ENCODE data around the gene NADK. TPM values are rescaled to one million over a fixed set of nuclear protein-coding genes. Genes with fewer than 3 reads are reported as not detected.
"Not testable (repeated sequence)": the region's sequence is repeated elsewhere in the genome, so short reads cannot be mapped to it uniquely, and the experiment has no call there.

NADK gene
- total and polyA plus RNA-seq, 10 of the 15 experiments (the other 5 are each of a cell fraction or from before 2014, with no cell fraction given): 1.1 to 93.2 (median 46.9) TPM

DNA sequence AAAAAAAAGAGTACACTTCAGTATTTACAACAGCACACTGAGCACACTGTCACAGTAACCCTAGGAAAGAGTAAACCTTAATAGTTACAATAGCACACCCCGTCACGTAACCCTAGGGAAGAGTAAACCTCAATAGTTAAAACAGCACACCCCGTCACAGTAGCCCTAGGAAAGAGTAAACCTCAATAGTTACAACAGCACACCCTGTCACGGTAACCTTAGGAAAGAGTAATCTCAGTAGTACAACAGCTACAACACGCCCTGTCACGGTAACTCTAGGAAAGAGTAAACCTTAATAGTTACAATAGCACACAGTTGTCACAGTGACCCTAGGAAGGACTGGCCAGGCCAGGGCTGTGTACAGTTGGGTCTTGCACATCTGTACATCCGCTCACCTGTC, 57.1 kb downstream of the NADK start:
- intact Hi-C loops (cut with micrococcal nuclease; ENCODE audit: unreplicated experiment) (loop anchor here (5.0 kb wide), 1 partner anchor 64 kb away; the partner anchor contains the start of gene CDK11B), in situ Hi-C loops (cut with MboI) (no loop called here)
- H3K9ac ChIP-seq (ENCODE audit: control insufficient read depth, insufficient read depth, low read length): no peak overlapping the region
- BruUV-seq (replicated peaks): TSS peak; percentile 30
- SMC1A ChIA-PET (ENCODE audit: uncharacterized antibody, unreplicated experiment): no interaction called here
- FAIRE-seq (no peak), ATAC-seq (no peak), DNase-seq (ENCODE audit: low read depth, low spot score) (no peak)
- H2AFZ ChIP-seq (ENCODE audit: control insufficient read depth, low read depth, low read length): no peak overlapping the region
- TF ChIP-seq YY1 (IDR thresholded peaks at IDR 0.05; ENCODE audit: low read depth, low read length) (no peak), EZH2 (IDR thresholded peaks at IDR 0.05; ENCODE audit: borderline replicate concordance, control insufficient read depth, low read depth, low read length) (no peak), LARP7 (IDR thresholded peaks at IDR 0.05) (no peak), CHD4 (IDR thresholded peaks at IDR 0.05) (no peak), KAT2A (conservative IDR thresholded peaks at IDR 0.05; ENCODE audit: control insufficient read depth, low read depth, low read length) (no peak), NR2C1 (IDR thresholded peaks at IDR 0.05) (no peak)
- TF ChIP-seq, protein P1, sequence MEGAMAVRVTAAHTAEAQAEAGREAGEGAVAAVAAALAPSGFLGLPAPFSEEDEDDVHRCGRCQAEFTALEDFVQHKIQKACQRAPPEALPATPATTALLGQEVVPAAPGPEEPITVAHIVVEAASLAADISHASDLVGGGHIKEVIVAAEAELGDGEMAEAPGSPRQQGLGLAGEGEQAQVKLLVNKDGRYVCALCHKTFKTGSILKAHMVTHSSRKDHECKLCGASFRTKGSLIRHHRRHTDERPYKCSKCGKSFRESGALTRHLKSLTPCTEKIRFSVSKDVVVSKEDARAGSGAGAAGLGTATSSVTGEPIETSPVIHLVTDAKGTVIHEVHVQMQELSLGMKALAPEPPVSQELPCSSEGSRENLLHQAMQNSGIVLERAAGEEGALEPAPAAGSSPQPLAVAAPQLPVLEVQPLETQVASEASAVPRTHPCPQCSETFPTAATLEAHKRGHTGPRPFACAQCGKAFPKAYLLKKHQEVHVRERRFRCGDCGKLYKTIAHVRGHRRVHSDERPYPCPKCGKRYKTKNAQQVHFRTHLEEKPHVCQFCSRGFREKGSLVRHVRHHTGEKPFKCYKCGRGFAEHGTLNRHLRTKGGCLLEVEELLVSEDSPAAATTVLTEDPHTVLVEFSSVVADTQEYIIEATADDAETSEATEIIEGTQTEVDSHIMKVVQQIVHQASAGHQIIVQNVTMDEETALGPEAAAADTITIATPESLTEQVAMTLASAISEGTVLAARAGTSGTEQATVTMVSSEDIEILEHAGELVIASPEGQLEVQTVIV (IDR thresholded peaks at IDR 0.05; ENCODE audit: borderline replicate concordance, partially characterized antibody): no peak
- peaks cover 2 to 7% of the 10 kb centered on the region in 2 experiments for H3K36me3 ChIP-seq (ENCODE audit: control insufficient read depth in 2 of 2, insufficient read depth in 2 of 2, low read length in 1 of 2)
- RAD21 ChIA-PET (ENCODE audit: unreplicated experiment): no interaction called here
- 86% methylated on average over 7 of the region's 7 CpGs for WGBS (ENCODE audit: insufficient coverage, insufficient replicate concordance, low lambda C conversion rate, missing lambda C conversion rate)
- CTCF ChIA-PET: interaction anchor here (0.9 kb wide), 1 partner anchor 178 kb away, joined by 3 read pairs; no protein-coding TSS in a partner anchor
- POLR2A ChIA-PET: no interaction called here
- no peak overlapping the region for H3K4me2 ChIP-seq (ENCODE audit: control insufficient read depth, insufficient read depth)
- peaks cover 2% of the 10 kb centered on the region for H3K79me2 ChIP-seq (ENCODE audit: control insufficient read depth, insufficient read depth, low read length)
- no peak overlapping the region for H3K27ac ChIP-seq (ENCODE audit: control insufficient read depth, insufficient read depth)
- H3K4me1 ChIP-seq (ENCODE audit: control insufficient read depth, insufficient read depth, low read length): no peaks in the 10 kb centered on the region
- H4K20me1 ChIP-seq (ENCODE audit: control insufficient read depth, insufficient read depth): no peaks in the 10 kb centered on the region
- no peaks in the 10 kb centered on the region for H3K27me3 ChIP-seq (replicated peaks in 1 of 2; ENCODE audit: control insufficient read depth in 2 of 2, insufficient read depth in 2 of 2, low read length in 1 of 2)
- H3K4me3 ChIP-seq: no peak overlapping the region
- no peaks in the 10 kb centered on the region for H3K9me3 ChIP-seq (replicated peaks; ENCODE audit: control insufficient read depth, insufficient read depth, low read length)

DNA sequence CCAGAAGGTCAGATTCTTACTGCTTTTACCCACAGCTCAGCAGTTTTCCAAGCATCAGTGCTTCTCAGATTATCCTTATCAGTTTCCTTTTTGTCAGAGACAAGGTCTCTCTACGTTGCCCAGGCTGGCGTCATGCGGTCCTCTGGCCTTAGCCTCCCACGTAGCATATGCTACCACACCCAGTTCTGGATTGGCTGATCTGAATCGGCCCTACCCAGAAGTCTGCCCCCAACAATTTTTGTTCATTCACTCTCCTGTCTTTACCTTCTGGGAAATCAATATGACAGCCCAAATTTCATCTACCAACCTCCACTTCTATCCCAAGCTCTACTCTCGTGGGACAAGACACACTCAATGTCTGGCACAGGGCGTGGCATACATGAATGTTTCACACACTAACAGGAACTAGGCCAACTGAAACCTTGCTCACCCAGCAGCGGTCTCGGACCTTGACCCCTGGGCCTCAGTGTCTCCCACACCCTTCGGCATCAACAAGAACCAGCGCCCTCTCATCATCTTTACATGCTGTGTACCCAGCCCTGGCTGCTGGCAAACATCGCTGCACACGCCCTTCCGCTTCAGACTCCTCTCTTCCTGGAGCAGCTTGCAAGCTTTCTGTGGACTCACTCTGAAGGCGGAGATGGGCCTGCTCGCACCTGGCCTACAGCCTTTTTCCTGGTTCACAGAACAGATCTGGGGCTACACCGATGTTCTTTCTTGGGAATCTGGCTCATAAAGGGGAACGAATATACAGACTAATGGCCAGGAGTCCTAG, 63.0 kb downstream of the NADK start:
- RAD21 ChIA-PET (ENCODE audit: unreplicated experiment); POLR2A ChIA-PET; H2AFZ ChIP-seq (ENCODE audit: control insufficient read depth, low read depth, low read length); CTCF ChIA-PET; FAIRE-seq; DNase-seq (ENCODE audit: low read depth, low spot score); SMC1A ChIA-PET (ENCODE audit: uncharacterized antibody, unreplicated experiment); H3K36me3 ChIP-seq (ENCODE audit: control insufficient read depth in 2 of 2, insufficient read depth in 2 of 2, low read length in 1 of 2); BruUV-seq (replicated peaks); in situ Hi-C loops (cut with MboI); H3K4me2 ChIP-seq (ENCODE audit: control insufficient read depth, insufficient read depth); H3K79me2 ChIP-seq (ENCODE audit: control insufficient read depth, insufficient read depth, low read length); ATAC-seq; H3K4me1 ChIP-seq (ENCODE audit: control insufficient read depth, insufficient read depth, low read length); H3K4me3 ChIP-seq; H3K9me3 ChIP-seq (replicated peaks; ENCODE audit: control insufficient read depth, insufficient read depth, low read length); intact Hi-C loops (cut with micrococcal nuclease; ENCODE audit: unreplicated experiment); H3K27ac ChIP-seq (ENCODE audit: control insufficient read depth, insufficient read depth); H3K9ac ChIP-seq (ENCODE audit: control insufficient read depth, insufficient read depth, low read length); H3K27me3 ChIP-seq (replicated peaks in 1 of 2; ENCODE audit: control insufficient read depth in 2 of 2, insufficient read depth in 2 of 2, low read length in 1 of 2); H4K20me1 ChIP-seq (ENCODE audit: control insufficient read depth, insufficient read depth): not testable (repeated sequence)
- 93% methylated on average over 9 of the region's 18 CpGs for WGBS (ENCODE audit: insufficient coverage, insufficient replicate concordance, low lambda C conversion rate, missing lambda C conversion rate)

DNA sequence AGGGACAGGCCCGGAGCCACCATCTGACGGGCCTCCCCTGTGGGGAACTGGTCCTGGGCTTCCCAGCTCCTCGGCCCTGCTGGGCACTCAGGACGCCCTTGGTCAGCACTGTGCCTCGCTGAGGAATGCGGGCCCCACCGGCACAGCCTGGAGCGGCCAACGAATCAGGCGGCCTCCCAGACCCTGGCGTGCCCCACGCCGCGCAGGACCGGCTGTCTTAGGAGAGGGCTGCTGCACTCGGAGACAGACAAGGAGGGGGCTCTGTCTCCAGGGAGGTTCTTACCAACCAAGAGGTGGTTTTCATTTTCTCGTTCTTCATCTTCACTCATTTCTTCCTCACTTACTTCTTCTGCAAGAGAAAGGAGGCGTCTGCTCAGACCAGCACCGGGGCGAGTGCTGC, 70.4 kb downstream of the NADK start:
- WGBS (ENCODE audit: insufficient coverage, insufficient replicate concordance, low lambda C conversion rate, missing lambda C conversion rate): 98% methylated on average over 6 of the region's 20 CpGs
- CTCF ChIA-PET; RAD21 ChIA-PET (ENCODE audit: unreplicated experiment); ATAC-seq; DNase-seq (ENCODE audit: low read depth, low spot score); BruUV-seq (replicated peaks); H3K36me3 ChIP-seq (ENCODE audit: control insufficient read depth in 2 of 2, insufficient read depth in 2 of 2, low read length in 1 of 2); intact Hi-C loops (cut with micrococcal nuclease; ENCODE audit: unreplicated experiment); H3K27me3 ChIP-seq (replicated peaks in 1 of 2; ENCODE audit: control insufficient read depth in 2 of 2, insufficient read depth in 2 of 2, low read length in 1 of 2); POLR2A ChIA-PET; H3K9ac ChIP-seq (ENCODE audit: control insufficient read depth, insufficient read depth, low read length); H2AFZ ChIP-seq (ENCODE audit: control insufficient read depth, low read depth, low read length); H3K4me2 ChIP-seq (ENCODE audit: control insufficient read depth, insufficient read depth); FAIRE-seq; H3K27ac ChIP-seq (ENCODE audit: control insufficient read depth, insufficient read depth); H3K4me3 ChIP-seq; H3K4me1 ChIP-seq (ENCODE audit: control insufficient read depth, insufficient read depth, low read length); H4K20me1 ChIP-seq (ENCODE audit: control insufficient read depth, insufficient read depth); H3K9me3 ChIP-seq (replicated peaks; ENCODE audit: control insufficient read depth, insufficient read depth, low read length); in situ Hi-C loops (cut with MboI); H3K79me2 ChIP-seq (ENCODE audit: control insufficient read depth, insufficient read depth, low read length); SMC1A ChIA-PET (ENCODE audit: uncharacterized antibody, unreplicated experiment): not testable (repeated sequence)
